Tongue (tissue), 2 donors: ENCODE data around the gene DEFB126. TPM values are rescaled to one million over a fixed set of nuclear protein-coding genes. Genes with fewer than 3 reads are reported as not detected.
"Not testable (repeated sequence)": the region's sequence is repeated elsewhere in the genome, so short reads cannot be mapped to it uniquely, and the experiment has no call there.

Source experiments
- DNase-seq: peaks from one replicate; pipeline ENCODE4 v3.0.0-alpha.2; 2015
- total RNA-seq: library from RNA; depleted of rRNA; stranded (reverse); fragments of >200 nt; gene quantifications from one replicate; pipeline ENCODE4 v1.2.3, GENCODE V29; 2014

DEFB126 gene
- total RNA-seq: not detected

GRCh38 chr20:142290-142689 is at the start of gene DEFB126:
DEFB126 (plus strand) TSS chr20:142590; CDS start chr20:142629, 39 bp downstream.
- no peak for DNase-seq

- no peak for DNase-seq
These were observed 48.7 kb upstream of the DEFB126 start for GRCh38 chr20:93641-94040.

- no peak for DNase-seq
These were observed 47.2 kb upstream of the DEFB126 start for GRCh38 chr20:95215-95614.

GRCh38 chr20:97691-98090 is 44.7 kb upstream of the DEFB126 start:
- DNase-seq: not testable (repeated sequence)

DNA sequence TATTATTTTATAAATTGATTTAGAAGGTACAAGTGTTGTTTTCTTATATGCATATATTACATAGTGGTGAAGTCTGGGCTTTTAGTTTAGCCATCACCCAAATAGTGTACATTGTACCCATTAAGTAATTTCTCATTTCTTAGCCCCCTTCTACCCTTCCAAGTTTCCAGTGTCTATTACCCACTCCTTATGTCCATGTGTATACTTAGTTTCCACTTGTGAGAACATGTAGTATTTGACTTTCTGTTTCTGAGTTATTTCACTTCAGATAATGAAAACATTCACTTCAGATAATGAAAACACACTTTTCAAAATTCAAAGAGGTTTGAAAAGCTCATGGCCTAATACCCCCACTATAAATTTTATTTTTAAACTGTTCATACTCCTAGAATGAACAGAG is 40.4 kb upstream of the DEFB126 start:
- DNase-seq: no peak

GRCh38 chr20:103456-103855 is 38.9 kb upstream of the DEFB126 start:
- DNase-seq: no peak

- DNase-seq: no peak
These were observed 30.0 kb upstream of the DEFB126 start for GRCh38 chr20:112396-112795.

GRCh38 chr20:117518-117917 is 24.9 kb upstream of the DEFB126 start:
- DNase-seq: no peak

DNA sequence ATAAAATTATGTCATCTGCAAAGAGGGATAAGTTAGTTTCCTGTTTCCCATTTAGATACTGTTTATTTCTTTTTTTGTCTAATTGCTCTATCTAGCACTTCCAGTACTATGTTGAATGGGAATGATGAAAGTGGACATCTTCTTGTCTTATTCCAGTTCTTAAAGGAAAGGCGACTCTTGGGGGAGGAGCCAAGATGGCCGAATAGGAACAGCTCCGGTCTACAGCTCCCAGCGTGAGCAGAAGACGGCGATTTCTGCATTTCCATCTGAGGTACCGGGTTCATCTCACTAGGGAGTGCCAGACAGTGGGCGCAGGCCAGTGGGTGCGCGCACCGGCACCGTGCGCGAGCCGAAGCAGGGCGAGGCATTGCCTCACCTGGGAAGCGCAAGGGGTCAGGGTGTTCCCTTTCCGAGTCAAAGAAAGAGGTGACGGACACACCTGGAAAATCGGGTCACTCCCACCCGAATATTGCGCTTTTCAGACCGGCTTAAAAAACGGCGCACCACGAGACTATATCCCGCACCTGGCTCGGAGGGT is 12.5 kb upstream of the DEFB126 start:
- DNase-seq: not testable (repeated sequence)

GRCh38 chr20:137668-138490 is 4.5 kb upstream of the DEFB126 start:
- no peak for DNase-seq

DNA sequence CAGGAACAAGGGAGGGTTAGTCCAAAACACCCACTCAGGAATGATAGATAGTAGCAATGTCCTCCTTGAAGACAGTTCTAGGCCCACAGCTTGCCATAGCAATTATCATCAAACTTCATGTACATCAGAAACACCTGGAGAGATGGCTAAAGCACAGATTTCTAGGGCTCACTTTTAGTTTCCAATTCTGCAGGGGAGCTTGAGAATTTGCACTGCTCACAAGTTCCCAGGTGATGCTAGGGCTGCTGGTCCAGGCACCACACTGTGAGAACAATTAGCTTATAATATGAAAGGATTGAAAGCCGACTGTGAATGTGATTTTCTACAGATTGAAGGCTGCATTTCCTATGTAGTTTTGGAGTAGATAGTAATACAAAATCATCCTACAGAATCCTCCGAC is 3.5 kb downstream of the DEFB126 start:
- DNase-seq: no peak

DNA sequence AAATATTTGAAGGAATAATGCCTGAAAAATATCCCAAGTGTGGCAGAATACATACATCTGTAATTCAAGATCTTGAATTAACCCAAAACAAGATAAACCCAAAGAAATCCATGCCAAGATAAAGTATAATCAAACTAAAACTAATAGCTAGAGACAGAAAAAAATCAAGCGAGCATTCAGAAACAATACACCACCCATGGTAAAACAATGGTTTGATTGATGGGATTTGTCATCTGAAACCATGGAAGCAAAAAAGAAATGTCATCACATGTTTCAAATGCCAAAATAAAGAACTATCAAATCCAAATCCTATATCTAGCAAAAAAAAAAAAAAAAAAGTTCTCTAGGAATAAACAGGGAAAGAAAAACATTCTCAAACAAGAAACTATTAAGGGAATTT is 9.7 kb downstream of the DEFB126 start:
- no peak for DNase-seq

GRCh38 chr20:157154-157553 is 14.8 kb downstream of the DEFB126 start, which contains the start of gene DEFB127:
DEFB127 (plus strand) TSS chr20:157454; CDS start chr20:157545, 91 bp downstream.
- DNase-seq: no peak

GRCh38 chr20:164618-165017 is 22.2 kb downstream of the DEFB126 start:
- no peak for DNase-seq

DNA sequence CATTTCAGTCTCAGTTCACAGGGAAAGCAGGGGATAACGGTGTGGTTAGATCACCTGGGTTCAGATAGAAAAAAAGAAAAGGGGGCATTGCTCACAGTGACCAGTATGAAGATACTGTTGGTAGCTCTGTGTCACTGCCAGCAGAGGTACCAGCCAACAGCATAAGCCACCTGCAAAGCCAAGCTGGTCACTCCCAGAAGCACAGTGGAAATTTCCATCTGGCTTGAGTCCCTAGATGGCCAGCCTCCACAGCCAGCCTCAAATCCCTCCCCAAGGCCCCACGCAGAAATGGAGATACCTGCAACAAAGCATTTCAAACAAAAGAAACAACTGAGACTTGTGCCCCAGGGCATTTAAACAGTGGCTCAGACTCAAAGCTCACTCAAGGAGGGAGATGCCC is 26.5 kb downstream of the DEFB126 start:
- DNase-seq: no peak

DNA sequence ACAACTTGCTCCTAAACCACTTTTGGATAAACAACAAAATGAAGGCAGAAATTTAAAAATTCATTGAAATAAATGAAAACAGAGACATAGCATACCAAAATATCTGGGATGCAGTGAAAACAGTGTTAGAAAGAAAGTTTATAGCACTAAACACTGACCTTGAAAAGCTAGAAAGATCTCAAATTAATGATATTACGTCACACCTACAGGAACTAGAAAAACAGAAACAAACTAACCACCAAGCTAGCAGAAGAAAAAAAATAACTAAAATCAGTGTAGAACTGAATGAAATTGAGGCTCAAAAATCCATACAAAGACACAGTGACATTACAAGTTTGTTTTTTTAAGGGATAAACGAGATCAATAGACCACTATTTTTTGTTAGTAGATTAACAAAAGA is 41.9 kb downstream of the DEFB126 start:
- no peak for DNase-seq

- no peak for DNase-seq
These were observed 45.3 kb downstream of the DEFB126 start for GRCh38 chr20:187733-188132.

DNA sequence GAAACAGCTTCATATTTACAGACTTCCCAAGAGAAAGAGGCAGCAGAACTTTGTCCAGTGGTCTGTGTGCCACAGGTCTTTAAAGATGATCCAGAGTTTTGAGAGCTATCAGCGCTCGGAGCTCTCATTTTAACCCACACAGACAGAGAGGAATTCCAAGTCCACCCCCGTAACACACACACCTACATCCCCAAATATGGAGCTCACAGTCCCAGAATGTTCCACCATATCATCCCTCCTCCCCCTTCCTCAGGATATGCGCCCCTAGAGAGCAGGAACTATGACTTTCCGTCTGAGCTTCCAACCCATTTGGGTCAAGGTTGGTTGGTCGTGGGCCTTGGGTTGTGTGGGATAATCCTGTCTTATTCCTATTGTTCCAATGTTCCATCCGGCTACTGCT is 47.2 kb downstream of the DEFB126 start, which contains the start of gene DEFB128:
Gene DEFB128, minus strand, starts transcription at position 101 of the 400 bp plus-strand sequence. Its CDS starts 88 bp downstream, at position 13.
- no peak for DNase-seq

Other genes with a start within 250 kb of the DEFB126 start
- not detected for gene DEFB125, start 54.9 kb upstream of the DEFB126 start, total RNA-seq
- not detected for gene DEFB127, start 14.9 kb downstream of the DEFB126 start, total RNA-seq
- not detected for gene DEFB128, start 47.1 kb downstream of the DEFB126 start, total RNA-seq
- not detected for gene DEFB129, start 84.7 kb downstream of the DEFB126 start, total RNA-seq
- gene DEFB132, start 115.1 kb downstream of the DEFB126 start, total RNA-seq: not detected
- 5.5 TPM for gene C20orf96, start 148.2 kb downstream of the DEFB126 start, total RNA-seq
- gene ZCCHC3, start 155.0 kb downstream of the DEFB126 start, total RNA-seq: 37.3 TPM
- 7.1 TPM for gene SOX12, start 183.0 kb downstream of the DEFB126 start, total RNA-seq
- 6.3 TPM for gene NRSN2, start 204.5 kb downstream of the DEFB126 start, total RNA-seq
- 5.8 TPM for gene TRIB3, start 238.2 kb downstream of the DEFB126 start, total RNA-seq